GM18907 (cell line): ENCODE data around the gene CHIA.
"Not testable (repeated sequence)": the region's sequence is repeated elsewhere in the genome, so short reads cannot be mapped to it uniquely, and the experiment has no call there.

Experiments used
- ATAC-seq: cut with Tn5 transposase; IDR thresholded peaks from one replicate; pipeline ENCODE4 v1.9.1; 2021; ENCODE audit warnings: mild to moderate bottlenecking, moderate library complexity; ENCODE audit not compliant: unreplicated experiment

Gene CHIA

DNA sequence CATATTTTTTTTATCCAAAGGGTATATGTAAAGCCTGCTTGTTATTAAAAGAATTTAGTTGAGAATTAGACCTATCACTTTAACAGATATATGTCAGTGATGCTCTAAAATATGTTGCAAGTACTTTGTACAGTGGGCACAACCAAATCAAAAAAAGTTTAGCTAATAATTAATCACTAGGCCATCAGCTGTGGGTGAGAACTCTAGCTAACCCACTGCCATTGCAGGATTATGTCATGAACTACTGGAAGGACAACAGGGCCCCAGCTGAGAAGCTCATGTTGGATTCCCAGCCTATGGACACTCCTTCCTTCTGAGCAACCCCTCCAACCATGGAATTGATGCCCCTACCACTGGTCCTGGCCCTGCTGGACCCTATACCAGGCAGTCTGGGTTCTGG is 6.8 kb upstream of the CHIA start:
- no peak for ATAC-seq

DNA sequence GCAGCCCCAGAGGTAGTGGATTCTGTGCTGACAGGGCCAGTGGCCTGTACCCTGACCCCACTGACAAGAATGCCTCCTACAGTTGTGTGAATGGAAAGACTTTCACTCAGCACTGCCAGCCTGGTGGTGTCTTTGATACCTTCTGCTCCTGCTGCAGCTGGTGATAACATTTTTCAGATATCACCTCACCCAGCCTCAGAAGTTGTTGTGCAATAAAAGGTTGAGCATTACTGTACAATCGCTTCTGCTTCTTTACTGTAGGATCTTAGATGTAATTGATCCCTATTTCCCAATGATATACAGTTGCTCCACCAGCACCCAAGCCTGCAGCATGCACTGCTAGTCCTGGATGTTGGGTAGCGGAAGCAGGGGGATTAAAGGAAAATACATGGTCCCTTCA is 4.8 kb upstream of the CHIA start:
- no peak for ATAC-seq

DNA sequence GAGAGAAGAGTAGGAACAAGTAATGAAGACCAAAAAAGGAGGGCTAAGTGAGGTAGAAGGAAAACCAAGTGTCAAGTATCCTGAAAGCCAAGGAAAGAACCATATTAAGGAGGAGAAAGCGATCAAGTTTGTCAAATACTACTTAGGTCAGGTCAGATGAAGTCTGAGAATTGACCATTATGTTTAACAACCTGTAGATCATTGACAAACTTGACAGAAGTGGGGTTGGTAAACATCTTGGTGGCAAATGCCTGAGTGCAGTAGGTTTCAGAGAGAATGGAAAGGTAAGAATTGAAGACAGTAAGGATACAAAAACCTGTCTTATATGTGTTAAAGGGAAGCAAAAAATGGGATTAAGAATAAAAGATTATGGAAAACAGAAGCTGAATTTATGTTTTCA is 3.7 kb upstream of the CHIA start:
- no peak for ATAC-seq

DNA sequence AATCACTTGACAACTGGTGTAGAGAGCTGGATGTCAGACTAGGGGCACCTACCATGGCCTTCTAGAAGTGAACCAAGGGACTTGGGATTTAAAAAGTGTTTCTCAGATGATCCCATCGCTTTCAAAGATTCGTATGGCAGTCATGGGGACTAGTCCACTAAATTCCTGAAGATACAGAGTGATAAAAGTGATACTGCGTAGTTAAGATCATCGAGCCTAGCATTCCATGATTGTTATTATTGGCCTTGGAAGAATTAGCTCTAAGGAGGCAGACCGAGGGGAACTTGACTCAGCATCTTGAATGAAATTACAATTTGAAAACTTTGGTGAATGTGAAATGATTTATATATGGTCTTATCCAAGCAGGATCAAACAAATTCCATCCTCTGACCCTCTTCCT is 1.3 kb upstream of the CHIA start:
- ATAC-seq, result no peak

DNA sequence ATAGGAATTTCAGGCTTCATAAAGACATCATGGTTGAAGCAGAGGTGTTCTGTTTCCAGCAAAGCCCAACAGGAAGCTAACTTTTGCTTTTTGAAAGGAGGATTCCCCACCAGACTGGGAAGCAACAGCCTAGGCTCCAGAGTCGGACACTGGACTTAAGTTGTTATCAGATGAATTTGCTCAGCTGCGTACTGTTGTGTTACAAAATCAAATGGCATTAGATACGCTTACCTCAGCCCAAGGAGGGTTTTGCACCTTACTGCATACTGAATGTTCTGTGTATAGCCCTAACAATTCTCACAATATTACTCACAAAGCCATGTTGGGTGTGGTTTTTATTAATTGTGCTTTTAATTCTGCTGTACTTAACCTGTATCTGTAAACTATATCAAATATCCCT is 547 bp upstream of the CHIA start:
- ATAC-seq, result no peak

DNA sequence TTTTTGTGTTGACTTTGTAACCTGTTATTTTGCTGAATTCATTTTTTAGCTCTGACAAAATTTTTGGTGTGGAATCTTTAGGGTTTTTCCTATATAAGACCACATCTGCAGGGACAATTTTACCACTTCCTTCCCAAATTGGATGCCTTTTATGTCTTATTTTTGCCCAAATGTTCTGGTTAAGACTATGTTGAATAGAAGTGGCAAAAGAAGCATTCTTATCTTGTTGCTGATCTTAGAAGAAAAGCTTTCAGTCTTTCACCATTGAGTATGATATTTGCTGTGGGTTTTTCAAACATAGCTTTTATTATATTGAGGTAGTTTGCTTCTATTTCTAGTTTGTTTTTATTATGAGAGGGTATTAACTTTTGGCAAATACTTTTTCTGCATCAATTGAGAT is 3.7 kb downstream of the CHIA start:
- no peak for ATAC-seq

DNA sequence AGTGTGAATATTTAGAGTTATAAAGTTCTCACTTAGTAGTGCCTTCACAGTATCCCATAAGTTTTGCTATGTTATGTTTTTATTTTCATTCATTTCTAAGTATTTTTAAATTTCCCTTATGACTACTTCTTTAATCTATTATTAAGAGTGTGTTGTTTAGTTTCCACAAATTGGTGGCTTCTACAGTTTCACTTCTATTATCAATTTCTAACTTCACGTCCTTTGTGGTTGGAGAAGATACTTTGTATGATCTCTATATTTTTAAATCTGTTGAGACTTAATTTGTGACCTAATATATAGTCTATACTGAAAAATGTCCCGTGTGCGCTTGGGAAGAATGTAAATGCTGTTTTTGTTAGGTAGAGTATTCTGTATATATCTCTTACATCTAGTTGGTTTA is 11.7 kb downstream of the CHIA start:
- no peak for ATAC-seq

DNA sequence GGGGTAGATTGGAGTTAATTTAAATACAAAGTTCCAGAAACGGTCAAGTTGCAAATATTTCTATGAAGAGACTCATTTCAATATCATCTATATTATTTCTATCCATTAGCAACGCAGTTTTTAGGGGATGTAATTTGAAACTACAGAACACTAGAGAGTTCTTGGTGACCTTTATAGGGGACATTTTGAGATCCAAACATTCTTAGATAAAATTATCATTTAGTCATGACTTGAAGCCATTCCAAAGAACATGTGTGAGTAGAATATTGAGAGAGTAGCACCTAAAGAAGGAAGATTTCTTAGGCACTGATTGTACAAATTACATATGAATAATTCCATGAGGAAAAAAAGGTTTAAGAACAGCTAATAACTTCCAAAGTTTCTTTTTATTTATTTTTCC is 19.0 kb downstream of the CHIA start:
- no peak for ATAC-seq

DNA sequence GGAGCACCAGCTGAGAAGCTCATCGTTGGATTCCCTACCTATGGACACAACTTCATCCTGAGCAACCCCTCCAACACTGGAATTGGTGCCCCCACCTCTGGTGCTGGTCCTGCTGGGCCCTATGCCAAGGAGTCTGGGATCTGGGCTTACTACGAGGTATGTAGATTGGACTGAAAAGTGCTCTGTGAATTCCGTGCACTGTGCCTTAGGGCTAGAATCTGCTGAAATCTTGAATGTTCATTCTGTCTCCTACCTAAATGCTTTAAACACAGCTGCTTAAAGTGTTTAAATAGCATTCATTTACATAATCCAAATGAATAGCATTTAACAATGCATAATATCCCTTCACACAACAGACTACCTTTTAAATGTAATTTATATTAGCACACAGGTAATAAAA is 27.9 kb downstream of the CHIA start:
- no peak for ATAC-seq

DNA sequence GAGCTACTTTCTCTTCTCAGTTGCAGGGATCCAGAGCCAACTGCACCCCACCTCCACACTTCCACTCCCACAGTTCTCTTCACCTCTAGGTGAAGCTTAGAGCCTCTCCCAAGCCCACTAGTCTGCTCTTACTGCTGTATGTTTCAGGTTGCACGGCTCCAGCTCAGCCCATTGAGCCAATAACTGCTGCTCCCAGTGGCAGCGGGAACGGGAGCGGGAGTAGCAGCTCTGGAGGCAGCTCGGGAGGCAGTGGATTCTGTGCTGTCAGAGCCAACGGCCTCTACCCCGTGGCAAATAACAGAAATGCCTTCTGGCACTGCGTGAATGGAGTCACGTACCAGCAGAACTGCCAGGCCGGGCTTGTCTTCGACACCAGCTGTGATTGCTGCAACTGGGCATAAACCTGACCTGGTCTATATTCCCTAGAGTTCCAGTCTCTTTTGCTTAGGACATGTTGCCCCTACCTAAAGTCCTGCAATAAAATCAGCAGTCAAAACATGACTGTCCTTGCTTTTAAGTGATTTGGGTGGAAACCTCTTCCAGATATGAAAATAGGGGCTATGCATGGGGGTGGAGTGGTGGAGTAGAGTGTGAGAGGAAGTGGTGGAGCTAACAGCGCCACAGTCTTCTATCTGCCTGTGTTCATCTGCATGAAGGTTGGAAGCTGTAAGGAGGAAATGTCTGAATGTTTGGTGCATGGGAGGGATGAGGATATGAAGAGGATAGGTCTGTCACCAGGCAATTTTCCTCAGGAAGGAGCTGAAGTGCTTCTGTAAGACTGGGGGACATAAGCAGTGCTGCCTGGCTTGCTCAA is 29.6 kb downstream of the CHIA start:
- no peak for ATAC-seq

DNA sequence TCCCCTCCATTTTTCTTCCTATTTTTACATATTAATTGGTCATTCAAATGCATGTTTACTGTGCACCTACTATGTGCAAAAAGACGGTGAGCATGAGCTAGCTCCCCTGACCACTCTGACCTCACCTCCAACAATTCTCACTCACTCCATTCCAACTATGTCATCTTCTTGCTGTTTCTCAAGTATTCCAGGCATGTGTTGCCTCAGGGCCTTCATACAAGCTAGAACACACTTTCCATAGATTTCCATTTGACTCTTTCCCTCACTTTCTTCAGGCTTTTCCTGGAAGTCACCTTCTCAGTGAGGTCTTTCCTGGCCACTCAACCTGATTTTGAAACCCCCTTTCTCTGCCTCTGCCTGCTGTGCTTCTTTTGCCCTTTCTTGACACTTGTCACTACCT is 32.6 kb downstream of the CHIA start:
- ATAC-seq, result no peak

DNA sequence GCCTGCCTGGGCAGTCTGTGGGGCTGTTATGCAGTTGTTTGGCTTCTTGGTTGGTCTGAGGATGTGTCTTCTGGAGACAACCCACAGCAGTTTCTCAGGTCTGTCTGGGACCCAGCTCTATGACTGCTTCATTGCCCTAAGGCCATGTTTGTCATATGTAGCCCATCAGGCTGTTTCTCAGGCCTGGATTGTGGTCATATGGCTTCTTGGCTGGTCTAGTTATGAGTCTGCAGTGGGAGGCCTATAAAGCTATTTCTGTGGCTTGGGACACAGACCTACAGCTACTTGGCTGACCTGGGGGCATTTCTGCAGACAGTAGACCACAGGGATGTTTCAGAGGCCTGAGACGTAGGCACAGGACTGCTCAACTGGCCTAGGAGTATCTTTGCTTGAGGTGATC is 41.5 kb downstream of the CHIA start:
- peak; percentile 94 for ATAC-seq

DNA sequence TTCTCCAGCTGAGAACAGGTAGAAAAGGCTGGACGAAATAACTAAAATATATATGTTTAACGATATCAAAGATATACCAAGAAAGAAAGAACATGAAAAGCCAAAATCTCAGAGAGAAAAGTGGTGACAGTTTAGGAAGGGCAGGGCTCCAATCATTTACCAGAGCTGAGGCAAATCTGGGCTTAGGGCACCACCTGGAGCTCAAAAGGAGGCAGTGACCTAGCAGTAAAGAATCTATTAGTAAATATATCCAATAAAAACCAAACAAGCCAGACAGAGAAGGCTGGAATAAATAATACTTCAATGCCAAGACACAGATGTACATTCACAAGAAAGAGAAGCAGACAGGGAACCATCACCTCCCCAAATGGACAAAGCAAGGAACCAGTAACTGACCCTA is 43.5 kb downstream of the CHIA start:
- no peak for ATAC-seq

DNA sequence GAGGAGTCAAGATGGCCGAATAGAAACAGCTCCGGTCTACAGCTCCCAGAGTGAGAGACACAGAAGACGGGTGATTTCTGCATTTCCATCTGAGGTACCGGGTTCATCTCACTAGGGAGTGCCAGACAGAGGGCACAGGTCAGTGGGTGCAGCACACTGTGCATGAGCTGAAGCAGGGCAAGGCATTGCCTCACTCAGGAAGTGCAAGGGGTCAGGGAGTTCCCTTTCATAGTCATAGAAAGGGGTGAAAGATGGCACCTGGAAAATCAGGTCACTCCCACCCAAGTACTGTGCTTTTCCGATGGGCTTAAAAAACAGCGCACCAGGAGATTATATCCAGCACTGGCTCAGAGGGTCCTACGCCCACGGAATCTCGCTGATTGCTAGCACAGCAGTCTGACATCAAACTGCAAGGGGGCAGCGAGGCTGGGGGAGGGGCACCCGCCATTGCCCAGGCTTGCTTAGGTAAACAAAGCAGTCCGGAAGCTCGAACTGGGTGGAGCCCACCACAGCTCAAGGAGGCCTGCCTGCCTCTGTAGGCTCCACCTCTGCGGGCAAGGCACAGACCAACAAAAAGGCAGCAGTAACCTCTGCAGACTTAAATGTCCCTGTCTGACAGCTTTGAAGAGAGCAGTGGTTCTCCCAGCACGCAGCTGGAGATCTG is 44.7 kb downstream of the CHIA start:
- not testable (repeated sequence) for ATAC-seq

DNA sequence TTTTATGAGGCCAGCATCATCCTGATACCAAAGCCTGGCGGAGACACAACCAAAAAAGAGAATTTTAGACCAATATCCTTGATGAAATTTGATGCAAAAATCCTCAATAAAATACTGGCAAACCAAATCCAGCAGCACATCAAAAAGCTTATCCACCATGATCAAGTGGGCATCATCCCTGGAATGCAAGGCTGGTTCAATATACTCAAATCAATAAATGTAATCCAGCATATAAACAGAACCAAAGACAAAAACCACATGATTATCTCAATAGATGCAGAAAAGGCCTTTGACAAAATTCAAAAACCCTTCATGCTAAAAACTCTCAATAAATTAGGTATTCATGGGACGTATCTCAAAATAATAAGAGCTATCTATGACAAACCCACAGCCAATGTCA is 48.2 kb downstream of the CHIA start:
- not testable (repeated sequence) for ATAC-seq

DNA sequence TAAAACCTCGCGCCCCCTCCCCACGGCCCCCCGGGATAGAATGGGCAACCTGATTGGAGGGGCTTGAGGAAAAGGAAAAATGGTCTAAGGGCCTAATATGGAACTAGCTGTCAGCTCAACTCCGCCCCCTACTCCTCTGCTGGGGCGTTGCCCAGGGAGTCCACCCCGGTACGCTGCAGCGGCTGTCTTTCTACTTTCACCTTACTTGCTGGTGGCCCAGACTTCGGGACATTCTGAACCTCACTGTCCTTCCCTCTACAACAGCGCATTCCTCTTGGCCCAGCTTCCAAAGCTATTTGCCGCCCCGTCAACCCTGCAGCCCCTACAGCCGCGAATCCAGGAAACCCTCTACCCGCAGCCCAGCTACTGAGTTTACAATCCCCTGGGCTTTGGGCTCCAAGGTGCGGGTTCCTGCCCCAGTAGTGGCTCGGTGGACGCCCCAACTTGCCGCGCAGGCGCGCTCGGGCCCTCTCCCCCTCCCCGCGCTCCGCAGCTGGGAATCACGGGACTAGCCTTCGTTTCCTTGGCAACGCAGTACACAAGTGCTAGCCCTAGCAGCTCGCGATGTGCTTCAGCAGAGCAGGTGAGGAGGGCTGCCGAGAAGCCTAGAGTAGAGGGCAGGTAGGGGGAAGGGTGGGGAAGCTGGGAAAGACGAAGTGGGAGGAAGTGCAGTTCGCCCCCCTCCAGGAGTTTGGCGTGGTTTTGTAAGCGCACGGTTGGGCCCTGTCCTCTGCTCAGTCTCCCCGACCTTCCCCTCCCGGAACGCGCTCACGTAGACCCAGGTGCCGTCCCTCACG is 55.6 kb downstream of the CHIA start:
- ATAC-seq, result peak; percentile 94

DNA sequence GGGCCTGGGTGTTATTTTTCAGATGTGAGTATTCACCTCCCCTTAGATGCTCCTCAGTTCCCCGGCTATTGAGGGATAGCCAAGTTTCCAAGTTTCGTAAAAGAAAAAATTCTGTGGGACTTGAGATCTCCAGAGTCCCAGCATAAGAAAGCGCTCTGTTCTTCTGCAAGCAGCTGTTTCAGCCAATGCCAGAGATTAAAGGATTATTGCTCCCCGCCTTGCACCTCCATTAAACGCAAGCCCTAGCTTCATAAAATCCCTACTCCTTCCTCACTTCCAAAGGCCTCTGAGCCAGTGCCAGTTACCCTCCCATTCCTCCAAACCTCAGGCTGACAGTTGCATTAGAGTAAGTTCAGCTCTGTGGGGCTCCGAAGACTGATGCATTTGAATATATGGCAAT is 56.4 kb downstream of the CHIA start:
- no peak for ATAC-seq

DNA sequence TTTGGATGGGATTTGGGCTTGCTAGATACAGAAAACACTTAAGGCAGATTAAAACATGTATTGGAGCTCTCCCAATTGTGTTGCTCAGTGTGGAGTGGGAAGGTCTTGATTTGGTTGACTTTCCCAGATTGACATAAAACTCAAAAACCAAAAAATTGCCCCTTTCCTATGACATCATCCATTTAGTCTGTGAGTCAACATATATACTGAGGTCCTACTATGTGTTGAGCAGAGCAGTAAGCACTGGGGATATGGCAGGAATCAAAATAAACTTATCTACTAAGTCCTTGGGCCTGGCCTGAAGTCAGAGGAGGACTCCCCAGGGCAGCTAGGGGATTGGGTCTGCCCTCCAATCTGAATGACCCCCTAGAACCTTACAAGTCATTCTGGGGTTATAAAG is 61.0 kb downstream of the CHIA start:
- no peak for ATAC-seq

DNA sequence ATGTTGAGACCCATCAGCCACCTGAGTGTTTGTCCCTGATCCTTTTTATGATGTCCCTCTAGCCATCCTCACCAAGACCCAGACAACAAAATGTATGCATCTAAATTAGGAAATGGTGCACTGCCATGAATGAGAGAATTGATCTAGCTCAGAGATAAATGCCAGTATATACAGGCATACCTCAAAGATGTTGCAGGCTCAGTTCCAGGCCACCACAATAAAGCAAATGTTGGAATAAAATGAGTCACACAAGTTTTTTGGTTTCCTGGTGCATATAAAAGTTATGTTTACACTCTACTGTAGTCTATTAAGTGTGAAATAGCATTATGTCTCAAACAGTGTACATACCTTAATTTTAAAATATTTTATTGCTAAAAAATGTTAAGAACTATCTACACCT is 63.9 kb downstream of the CHIA start:
- no peak for ATAC-seq

DNA sequence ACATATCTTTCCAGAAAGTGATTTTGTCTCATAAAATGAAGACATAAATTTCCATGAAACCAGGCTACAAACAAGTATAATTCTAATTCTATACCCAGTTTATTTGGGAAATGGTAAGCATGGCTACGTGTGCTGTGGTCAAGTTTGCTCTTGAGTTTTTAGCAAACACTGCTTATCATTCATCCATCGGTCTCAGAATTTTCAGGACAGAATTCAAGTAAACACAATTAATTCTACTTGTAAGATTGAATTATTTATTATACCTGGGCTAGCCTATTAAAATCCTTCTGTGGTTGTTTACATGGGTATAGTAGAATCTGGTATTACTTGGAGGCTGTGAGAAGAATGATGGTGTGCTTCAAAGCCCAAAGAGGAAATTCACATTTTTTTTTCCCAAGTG is 68.3 kb downstream of the CHIA start:
- no peak for ATAC-seq

DNA sequence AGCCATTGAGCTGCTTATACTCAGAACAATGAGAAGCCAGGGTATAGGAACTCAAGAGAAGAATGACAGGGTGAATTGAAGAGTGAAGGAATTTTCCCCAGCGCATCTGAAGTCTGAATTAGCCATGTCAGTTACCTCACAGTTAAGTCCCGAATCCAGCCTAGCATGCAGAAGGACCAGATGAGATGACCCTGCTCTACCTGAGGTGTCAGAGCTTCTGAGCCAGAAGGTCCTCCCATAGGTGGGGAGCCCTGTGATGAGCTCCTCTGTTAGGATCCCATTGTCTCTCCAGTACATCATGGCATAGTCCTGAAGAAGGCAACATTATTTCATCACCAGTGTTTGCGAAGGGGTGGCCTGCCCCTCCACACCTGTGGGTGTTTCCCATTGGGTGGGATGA is 68.7 kb downstream of the CHIA start:
- no peak for ATAC-seq

DNA sequence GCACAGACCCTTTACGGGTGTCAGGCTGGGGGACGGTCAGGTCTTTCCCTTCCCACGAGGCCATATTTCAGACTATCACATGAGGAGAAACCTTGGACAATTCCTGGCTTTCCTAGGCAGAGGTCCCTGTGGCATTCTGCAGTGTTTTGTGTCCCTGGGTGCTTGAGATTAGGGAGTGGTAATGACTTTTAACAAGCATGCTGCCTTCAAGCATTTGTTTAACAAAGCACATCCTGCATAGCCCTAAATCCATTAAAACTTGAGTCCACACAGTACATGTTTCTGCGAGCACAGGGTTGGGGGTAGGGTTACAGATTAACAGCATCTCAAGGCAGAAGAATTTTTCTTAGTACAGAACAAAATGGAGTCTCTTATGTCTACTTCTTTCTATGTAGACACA is 69.6 kb downstream of the CHIA start:
- ATAC-seq, result not testable (repeated sequence)
